HEK293 (cell line): ENCODE data around the gene GRHL3.

Experiments
- CTCF ChIP-seq: fragments of 450-650 bp; formaldehyde crosslinking; IDR thresholded peaks from 2 replicates; pipeline ENCODE4 v1.5.1; 2016; ENCODE audit warnings: missing biosample characterization, missing genetic modification characterization
- ZBTB49 ChIP-seq: fragments of 450-650 bp; formaldehyde crosslinking; IDR thresholded peaks from 2 replicates; pipeline ENCODE4 v1.5.1; 2016; ENCODE audit warnings: missing biosample characterization, missing genetic modification characterization, low read depth
- ZNF747 ChIP-seq: fragments of 450-650 bp; formaldehyde crosslinking; IDR thresholded peaks from 2 replicates; pipeline ENCODE4 v1.5.1; 2016; ENCODE audit warnings: missing biosample characterization, missing genetic modification characterization

GRCh38 chr1:24282491-24282890 is 36.7 kb upstream of the GRHL3 start:
- TF ChIP-seq CTCF, result no peak
- no peak for TF ChIP-seq ZNF747 (tag by site-specific recombination)
- no peak for TF ChIP-seq ZBTB49 (tag by site-specific recombination)
